Activated CD4-positive, alpha-beta memory T cell treated with anti-CD3 and anti-CD28 coated beads for 36 hours (primary cell): Measurements from ENCODE around the gene COTL1. TPM values are rescaled to one million over a fixed set of nuclear protein-coding genes. Genes with fewer than 3 reads are reported as not detected.
"Not testable (repeated sequence)": the region's sequence is repeated elsewhere in the genome, so short reads cannot be mapped to it uniquely, and the experiment has no call there.

Experiments used
- CTCF ChIA-PET: fragments of 350-600 bp; sonication (Branson Sonifier 250); formaldehyde crosslinking; loops from one replicate; lab custom pipeline; 2021; ENCODE audit warnings: antibody characterized with exemption, inconsistent platforms; lab: Charles Lee
- POLR2A ChIA-PET: fragments of 350-600 bp; sonication (Branson Sonifier 250); formaldehyde crosslinking; loops from one replicate; lab custom pipeline; 2021; ENCODE audit warnings: antibody characterized with exemption; lab: Charles Lee
- DNase-seq: peaks from one replicate; pipeline ENCODE4 v3.0.0-alpha.2; 2020
- H3K27ac Mint-ChIP-seq: one replicate; pipeline ENCODE4 v1.8.0; 2021; ENCODE audit warnings: mixed read lengths
- H3K27me3 Mint-ChIP-seq: one replicate; pipeline ENCODE4 v1.8.0; 2021; ENCODE audit warnings: mixed read lengths
- H3K36me3 Mint-ChIP-seq: one replicate; pipeline ENCODE4 v1.8.0; 2021; ENCODE audit warnings: mixed read lengths
- H3K4me1 Mint-ChIP-seq: one replicate; pipeline ENCODE4 v1.8.0; 2021; ENCODE audit warnings: low read depth, mixed read lengths
- H3K4me3 Mint-ChIP-seq: one replicate; pipeline ENCODE4 v1.8.0; 2021; ENCODE audit warnings: mild to moderate bottlenecking, mixed read lengths
- H3K9me3 Mint-ChIP-seq: one replicate; pipeline ENCODE4 v1.8.0; 2021; ENCODE audit warnings: mixed read lengths
- intact Hi-C: fragments of 100-400 bp; cut with micrococcal nuclease; formaldehyde crosslinking; loops from one replicate; pipeline ENCODE4 v1.15.1; 2023
- total RNA-seq, 2 experiments: library from RNA; stranded (reverse); gene quantifications; one replicate each; pipeline ENCODE4 v1.2.3, GENCODE V29; 2021

COTL1 gene
- total RNA-seq, 2 experiments from 2014 or later, result 358 to 364 TPM

- Mint-ChIP-seq H3K9me3 (peaks cover 2% of the 10 kb centered on the region), H3K4me3 (no peak overlapping the region), H3K36me3 (no peaks in the 10 kb centered on the region), H3K27me3 (peaks cover 2% of the 10 kb centered on the region), H3K4me1 (peaks cover 25% of the 10 kb centered on the region), H3K27ac (no peak overlapping the region)
- POLR2A ChIA-PET, result no interaction called here
- CTCF ChIA-PET, result interaction anchor here (0.8 to 3.6 kb wide), 7 partner anchors 8 to 365 kb away, joined by 3 to 15 read pairs (median 5); no protein-coding TSS in a partner anchor
- DNase-seq, result peak; percentile 29
- intact Hi-C loops, result no loop called here
Observed at GRCh38 chr16:84641643-84642358, 23.9 kb upstream of the COTL1 start.

DNA sequence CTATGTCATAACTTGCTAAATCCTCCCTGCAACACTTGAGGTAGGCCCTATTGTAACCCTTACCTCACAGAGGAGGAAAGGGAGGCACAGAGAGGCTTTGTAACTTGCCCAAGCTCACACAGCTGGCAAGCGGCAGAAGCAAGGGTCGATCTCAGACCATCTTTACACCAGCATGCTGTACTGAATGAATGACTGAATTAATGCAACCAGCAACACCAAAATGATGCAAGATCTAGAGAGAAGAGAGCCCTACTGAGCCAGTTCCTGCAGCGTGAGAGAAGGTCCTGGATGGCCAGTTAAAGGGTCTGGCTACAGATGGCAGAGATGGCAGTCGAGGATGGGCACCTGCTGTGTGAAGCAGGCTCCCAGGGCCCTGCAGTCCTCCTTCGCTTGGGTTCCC is 22.3 kb upstream of the COTL1 start:
- ChIA-PET POLR2A (no interaction called here), CTCF (interaction anchor here (3.6 kb wide), 1 partner anchor 18 kb away, joined by 15 read pairs; no protein-coding TSS in a partner anchor)
- Mint-ChIP-seq H3K36me3 (no peaks in the 10 kb centered on the region), H3K9me3 (peaks cover 2% of the 10 kb centered on the region), H3K4me1 (peaks cover 25% of the 10 kb centered on the region), H3K27me3 (no peaks in the 10 kb centered on the region), H3K4me3 (no peak overlapping the region), H3K27ac (no peak overlapping the region)
- intact Hi-C loops, result no loop called here
- DNase-seq, result no peak

GRCh38 chr16:84638231-84638806 is 20.4 kb upstream of the COTL1 start:
- intact Hi-C loops, result no loop called here
- Mint-ChIP-seq H3K4me3 (no peak overlapping the region), H3K27me3 (no peaks in the 10 kb centered on the region), H3K36me3 (no peaks in the 10 kb centered on the region), H3K4me1 (peaks cover 25% of the 10 kb centered on the region), H3K9me3 (peaks cover 2% of the 10 kb centered on the region), H3K27ac (no peak overlapping the region)
- no peak for DNase-seq
- CTCF ChIA-PET, result interaction anchor here (1.1 kb wide), 1 partner anchor 34 kb away, joined by 3 read pairs; no protein-coding TSS in a partner anchor
- POLR2A ChIA-PET, result no interaction called here

DNA sequence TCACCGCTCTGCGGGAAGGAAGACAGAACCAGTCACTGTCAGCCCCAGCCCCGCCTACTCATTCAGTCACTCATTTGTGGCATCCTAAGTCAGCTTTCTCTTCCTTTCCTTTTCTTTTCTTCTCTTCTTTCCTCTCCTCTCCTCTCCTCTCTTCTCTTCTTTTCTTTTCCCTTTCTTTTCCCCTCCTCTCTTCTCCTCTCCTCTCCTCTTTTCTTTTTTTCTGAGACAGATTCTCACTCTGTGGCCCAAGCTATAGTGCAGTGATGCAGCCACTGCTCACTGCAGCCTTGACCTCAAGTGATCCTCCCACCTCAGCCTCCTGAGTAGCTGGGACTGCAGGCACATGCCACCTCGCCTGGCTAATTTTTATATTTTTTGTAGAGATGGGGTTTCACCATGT is 19.8 kb upstream of the COTL1 start:
- Mint-ChIP-seq H3K36me3 (no peaks in the 10 kb centered on the region), H3K27me3 (no peaks in the 10 kb centered on the region), H3K4me3 (no peak overlapping the region), H3K9me3 (peaks cover 2% of the 10 kb centered on the region), H3K4me1 (peaks cover 25% of the 10 kb centered on the region), H3K27ac (no peak overlapping the region)
- no peak for DNase-seq
- ChIA-PET CTCF (interaction anchor here (0.6 kb wide), 1 partner anchor 16 kb away, joined by 3 read pairs; no protein-coding TSS in a partner anchor), POLR2A (interaction anchor here (0.9 kb wide), 1 partner anchor 11 kb away, joined by 3 read pairs; no protein-coding TSS in a partner anchor)
- intact Hi-C loops, result no loop called here

GRCh38 chr16:84635702-84636101 is 17.8 kb upstream of the COTL1 start:
- ChIA-PET CTCF (interaction anchor here (1.0 to 1.8 kb wide), 2 partner anchors 102 to 111 kb away, joined by 3 read pairs; no protein-coding TSS in a partner anchor), POLR2A (no interaction called here)
- no peak for DNase-seq
- intact Hi-C loops, result no loop called here
- H3K36me3 Mint-ChIP-seq, result no peaks in the 10 kb centered on the region
- no peak overlapping the region for H3K27ac Mint-ChIP-seq
- peaks cover 2% of the 10 kb centered on the region for H3K9me3 Mint-ChIP-seq
- no peak overlapping the region for H3K4me3 Mint-ChIP-seq
- H3K4me1 Mint-ChIP-seq, result peaks cover 22% of the 10 kb centered on the region
- H3K27me3 Mint-ChIP-seq, result no peaks in the 10 kb centered on the region

DNA sequence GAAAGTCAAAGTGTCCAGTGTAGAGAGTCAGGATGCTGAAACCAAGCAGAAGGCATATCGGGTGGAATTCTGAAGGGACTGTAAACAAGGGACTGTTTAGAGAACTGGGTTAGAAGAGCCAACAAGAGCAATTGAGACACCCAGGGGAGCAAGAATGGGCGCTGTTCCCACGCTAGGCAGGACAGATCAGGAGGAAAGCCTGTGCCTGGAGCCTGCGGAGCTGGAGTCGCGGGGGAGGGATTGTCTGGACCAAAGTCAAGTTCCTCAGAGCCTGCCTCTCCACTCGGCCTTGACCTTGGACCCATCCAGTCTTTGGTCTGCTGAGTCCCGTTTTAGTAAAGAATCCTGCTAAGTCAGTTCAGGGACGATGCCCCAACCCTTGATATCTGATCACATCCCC is 15.7 kb upstream of the COTL1 start:
- Mint-ChIP-seq H3K27me3 (no peaks in the 10 kb centered on the region), H3K9me3 (no peaks in the 10 kb centered on the region), H3K27ac (no peak overlapping the region), H3K4me3 (no peak overlapping the region), H3K4me1 (peaks cover 23% of the 10 kb centered on the region), H3K36me3 (no peaks in the 10 kb centered on the region)
- intact Hi-C loops, result no loop called here
- CTCF ChIA-PET, result interaction anchor here (1.1 kb wide), 1 partner anchor 106 kb away, joined by 3 read pairs; no protein-coding TSS in a partner anchor
- no peak for DNase-seq
- POLR2A ChIA-PET, result no interaction called here

DNA sequence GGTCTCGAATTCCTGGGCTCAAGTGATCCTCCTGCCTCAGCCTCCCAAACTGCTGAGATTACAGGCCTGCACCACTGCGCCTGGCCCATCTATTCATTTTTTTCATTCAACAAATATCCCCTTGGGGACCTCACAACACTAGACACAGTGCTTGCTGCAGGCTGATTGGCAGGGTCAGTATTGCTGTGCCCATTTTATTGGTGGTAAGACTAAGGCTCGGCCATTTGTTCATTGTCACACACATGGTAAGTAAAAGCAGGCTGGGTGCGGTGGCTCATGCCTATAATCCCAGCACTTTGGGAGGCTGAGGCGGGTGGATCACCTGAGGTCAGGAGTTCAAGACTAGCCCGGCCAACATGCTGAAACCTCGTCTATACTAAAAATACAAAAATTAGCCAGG is 15.0 kb upstream of the COTL1 start:
- H3K4me1 Mint-ChIP-seq, result peaks cover 20% of the 10 kb centered on the region
- H3K36me3 Mint-ChIP-seq, H3K4me3 Mint-ChIP-seq, H3K27me3 Mint-ChIP-seq, POLR2A ChIA-PET, intact Hi-C loops, H3K27ac Mint-ChIP-seq, DNase-seq, H3K9me3 Mint-ChIP-seq: not testable (repeated sequence)
- CTCF ChIA-PET, result interaction anchor here (1.1 kb wide), 1 partner anchor 107 kb away, joined by 3 read pairs; no protein-coding TSS in a partner anchor

- H3K36me3 Mint-ChIP-seq, result no peaks in the 10 kb centered on the region
- no peak overlapping the region for H3K4me3 Mint-ChIP-seq
- H3K9me3 Mint-ChIP-seq, result no peaks in the 10 kb centered on the region
- POLR2A ChIA-PET, result no interaction called here
- H3K27me3 Mint-ChIP-seq, result no peaks in the 10 kb centered on the region
- CTCF ChIA-PET, result interaction anchor here (2.5 kb wide), 1 partner anchor 10 kb away, joined by 7 read pairs; no protein-coding TSS in a partner anchor
- H3K4me1 Mint-ChIP-seq, result peaks cover 20% of the 10 kb centered on the region
- intact Hi-C loops, result no loop called here
- no peak for DNase-seq
- no peak overlapping the region for H3K27ac Mint-ChIP-seq
Observed at GRCh38 chr16:84631886-84632285, 14.0 kb upstream of the COTL1 start.

DNA sequence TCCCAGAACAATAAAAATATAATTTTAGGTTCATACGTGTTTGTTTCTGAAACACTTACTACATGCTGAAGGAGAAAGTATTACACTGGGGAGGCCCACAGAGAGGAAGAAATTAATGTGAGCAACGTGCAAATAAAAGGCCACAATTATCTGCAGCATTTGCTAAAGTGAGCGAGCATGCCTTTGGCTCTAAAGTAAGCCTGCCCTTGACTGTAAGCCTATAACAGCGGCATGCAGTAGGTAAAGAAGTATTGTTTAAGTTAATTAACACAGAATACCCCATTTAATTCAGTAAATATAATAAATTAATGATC is 13.2 kb upstream of the COTL1 start:
- no peak for DNase-seq
- intact Hi-C loops, result no loop called here
- ChIA-PET CTCF (interaction anchor here (1.0 to 2.5 kb wide), 2 partner anchors 9 to 120 kb away, joined by 3 to 7 read pairs; no protein-coding TSS in a partner anchor), POLR2A (no interaction called here)
- Mint-ChIP-seq H3K4me1 (peaks cover 20% of the 10 kb centered on the region), H3K9me3 (no peaks in the 10 kb centered on the region), H3K27me3 (no peaks in the 10 kb centered on the region), H3K27ac (peak overlapping the region; percentile 54), H3K4me3 (no peak overlapping the region), H3K36me3 (no peaks in the 10 kb centered on the region)

- intact Hi-C loops, result no loop called here
- no peak for DNase-seq
- no peaks in the 10 kb centered on the region for H3K27me3 Mint-ChIP-seq
- ChIA-PET POLR2A (no interaction called here), CTCF (interaction anchor here (1.0 to 2.5 kb wide), 3 partner anchors 9 to 120 kb away, joined by 3 to 7 read pairs (median 5); no protein-coding TSS in a partner anchor)
- peak overlapping the region; percentile 54 for H3K27ac Mint-ChIP-seq
- H3K4me3 Mint-ChIP-seq, result no peak overlapping the region
- H3K4me1 Mint-ChIP-seq, result peaks cover 20% of the 10 kb centered on the region
- H3K36me3 Mint-ChIP-seq, result no peaks in the 10 kb centered on the region
- no peaks in the 10 kb centered on the region for H3K9me3 Mint-ChIP-seq
Observed at GRCh38 chr16:84630446-84631152, 12.7 kb upstream of the COTL1 start.

GRCh38 chr16:84630009-84630408 is 12.1 kb upstream of the COTL1 start:
- ChIA-PET POLR2A (no interaction called here), CTCF (interaction anchor here (1.0 to 2.5 kb wide), 3 partner anchors 8 to 119 kb away, joined by 3 to 7 read pairs (median 5); no protein-coding TSS in a partner anchor)
- intact Hi-C loops, result no loop called here
- no peak for DNase-seq
- H3K36me3 Mint-ChIP-seq, result no peaks in the 10 kb centered on the region
- H3K27me3 Mint-ChIP-seq, result no peaks in the 10 kb centered on the region
- H3K4me3 Mint-ChIP-seq, result no peak overlapping the region
- no peak overlapping the region for H3K27ac Mint-ChIP-seq
- H3K4me1 Mint-ChIP-seq, result peaks cover 20% of the 10 kb centered on the region
- no peaks in the 10 kb centered on the region for H3K9me3 Mint-ChIP-seq

- Mint-ChIP-seq H3K36me3 (no peaks in the 10 kb centered on the region), H3K4me1 (peaks cover 20% of the 10 kb centered on the region), H3K4me3 (no peak overlapping the region), H3K9me3 (no peaks in the 10 kb centered on the region), H3K27me3 (no peaks in the 10 kb centered on the region), H3K27ac (no peak overlapping the region)
- POLR2A ChIA-PET, result no interaction called here
- CTCF ChIA-PET, result interaction anchor here (1.5 to 2.5 kb wide), 2 partner anchors 8 to 97 kb away, joined by 5 to 7 read pairs; no protein-coding TSS in a partner anchor
- no peak for DNase-seq
- intact Hi-C loops, result loop anchor here (10.0 kb wide), 1 partner anchor 355 kb away; no protein-coding TSS in a partner anchor
Observed at GRCh38 chr16:84629580-84629979, 11.7 kb upstream of the COTL1 start.
